Measurements from ENCODE around the gene TTL. TPM values are rescaled to one million over a fixed set of nuclear protein-coding genes. Genes with fewer than 3 reads are reported as not detected.

The TTL gene
- total and polyA plus RNA-seq, 11 donors, result 13.0 to 55.3 (median 38.7) TPM

DNA sequence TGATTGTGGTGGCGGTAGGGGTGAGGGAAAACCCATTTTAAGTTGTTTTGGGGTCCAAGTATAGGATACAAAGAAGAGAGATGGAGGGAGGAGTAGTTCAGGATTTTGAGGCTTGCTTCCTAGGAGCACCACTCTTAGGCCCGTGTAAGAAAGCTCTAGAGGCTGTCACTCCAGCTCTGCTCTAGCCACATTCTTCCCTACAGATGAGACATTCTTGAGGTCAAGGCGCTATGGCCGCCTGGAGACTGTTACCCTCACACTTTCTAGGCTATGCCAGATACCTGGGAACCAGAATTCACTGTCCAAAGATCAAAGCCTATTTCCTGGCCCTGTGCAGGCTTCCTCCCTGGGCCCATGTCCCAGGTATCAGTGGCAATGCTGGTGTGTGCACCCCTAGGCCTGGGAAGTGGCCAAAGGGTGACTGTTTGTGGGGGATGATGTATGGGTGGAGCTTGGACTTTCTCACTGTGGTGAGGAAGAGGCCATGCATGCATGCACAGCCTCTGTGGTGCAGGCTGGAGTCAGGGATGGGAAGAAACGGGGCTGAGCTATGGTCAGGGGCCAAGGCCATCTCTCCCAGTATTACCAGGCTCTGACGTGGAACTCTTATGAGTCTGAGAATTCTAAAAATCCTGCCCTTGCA, 7.0 kb upstream of the TTL start:
- Histone ChIP-seq H3K9me3 (no peaks in the 10 kb centered on the region), H3K36me3 (no peaks in the 10 kb centered on the region), H3K27ac (no peak overlapping the region), H3K4me3 (no peak overlapping the region), H3K27me3 (no peaks in the 10 kb centered on the region), H3K4me1 (no peaks in the 10 kb centered on the region)
- WGBS, 4 donors, result 81 to 85% (median 82%) methylated on average over 6 of the region's 6 CpGs
- no peak for DNase-seq
- TF ChIP-seq POLR2A (IDR thresholded peaks at IDR 0.05), result no peak
- TF ChIP-seq, protein P1, sequence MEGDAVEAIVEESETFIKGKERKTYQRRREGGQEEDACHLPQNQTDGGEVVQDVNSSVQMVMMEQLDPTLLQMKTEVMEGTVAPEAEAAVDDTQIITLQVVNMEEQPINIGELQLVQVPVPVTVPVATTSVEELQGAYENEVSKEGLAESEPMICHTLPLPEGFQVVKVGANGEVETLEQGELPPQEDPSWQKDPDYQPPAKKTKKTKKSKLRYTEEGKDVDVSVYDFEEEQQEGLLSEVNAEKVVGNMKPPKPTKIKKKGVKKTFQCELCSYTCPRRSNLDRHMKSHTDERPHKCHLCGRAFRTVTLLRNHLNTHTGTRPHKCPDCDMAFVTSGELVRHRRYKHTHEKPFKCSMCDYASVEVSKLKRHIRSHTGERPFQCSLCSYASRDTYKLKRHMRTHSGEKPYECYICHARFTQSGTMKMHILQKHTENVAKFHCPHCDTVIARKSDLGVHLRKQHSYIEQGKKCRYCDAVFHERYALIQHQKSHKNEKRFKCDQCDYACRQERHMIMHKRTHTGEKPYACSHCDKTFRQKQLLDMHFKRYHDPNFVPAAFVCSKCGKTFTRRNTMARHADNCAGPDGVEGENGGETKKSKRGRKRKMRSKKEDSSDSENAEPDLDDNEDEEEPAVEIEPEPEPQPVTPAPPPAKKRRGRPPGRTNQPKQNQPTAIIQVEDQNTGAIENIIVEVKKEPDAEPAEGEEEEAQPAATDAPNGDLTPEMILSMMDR (IDR thresholded peaks at IDR 0.05), result no peak
- intact Hi-C loops (cut with DNase I), result no loop called here
- ATAC-seq, result no peak

DNA sequence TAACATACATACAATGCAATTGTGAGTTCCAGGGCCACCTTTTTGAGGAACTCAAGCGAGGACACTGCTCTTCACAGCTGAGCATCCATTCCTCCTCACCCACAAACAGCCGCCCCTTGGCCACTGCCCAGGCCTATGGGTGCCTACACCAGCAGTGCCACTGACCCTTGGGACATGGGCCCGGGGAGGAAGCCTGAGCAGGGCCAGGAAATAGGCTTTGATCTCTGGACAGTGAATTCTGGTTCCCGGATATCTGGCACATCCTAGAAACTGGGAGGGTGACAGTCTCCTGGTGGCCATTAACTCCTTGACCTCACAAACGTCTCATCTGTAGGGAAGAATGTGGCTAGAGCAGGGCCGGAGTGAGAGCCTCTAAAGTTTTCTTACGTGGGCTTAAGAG, 5.5 kb upstream of the TTL start:
- Histone ChIP-seq H3K27ac (no peak overlapping the region), H3K4me1 (peaks cover 0 to 11% (median 5%) of the 10 kb centered on the region in 12 donors), H3K4me3 (no peak overlapping the region), H3K36me3 (no peaks in the 10 kb centered on the region), H3K27me3 (no peaks in the 10 kb centered on the region), H3K9me3 (no peaks in the 10 kb centered on the region)
- ATAC-seq (no peak), DNase-seq (no peak)
- TF ChIP-seq, protein P1 (IDR thresholded peaks at IDR 0.05), result no peak
- no peak for TF ChIP-seq POLR2A (IDR thresholded peaks at IDR 0.05)
- intact Hi-C loops (cut with DNase I), result no loop called here
- WGBS, 4 donors, result 64 to 77% (median 70%) methylated on average over 7 of the region's 7 CpGs

DNA sequence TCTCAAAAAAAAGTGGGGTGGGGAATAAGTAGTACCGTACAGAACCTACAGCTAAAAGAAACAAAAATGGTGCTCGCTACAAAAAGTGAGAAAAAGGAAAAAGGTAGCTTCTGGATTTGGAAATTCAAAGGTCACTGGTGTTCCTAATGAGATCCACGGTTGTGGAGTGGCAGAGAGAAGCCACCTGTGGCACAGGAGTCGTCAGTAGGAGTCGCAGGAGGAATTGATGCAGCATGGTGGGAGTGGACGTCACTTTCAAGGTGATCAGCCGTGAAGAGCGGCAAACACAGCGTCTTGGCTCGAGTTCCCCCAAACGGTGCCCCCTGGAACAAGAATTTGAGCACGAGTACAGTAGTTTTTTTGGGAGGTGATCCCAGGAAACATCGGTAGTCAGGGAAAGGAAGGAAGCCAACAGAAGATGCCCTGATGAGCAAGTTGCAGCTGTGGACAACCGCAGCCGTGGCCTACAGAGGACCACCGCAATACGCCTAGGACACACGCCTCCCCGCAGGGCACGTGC, 1.4 kb upstream of the TTL start:
- Histone ChIP-seq H3K9me3 (no peaks in the 10 kb centered on the region), H3K27me3 (no peaks in the 10 kb centered on the region), H3K4me1 (peaks cover 0 to 27% (median 19%) of the 10 kb centered on the region in 12 donors), H3K36me3 (peaks cover 0 to under 1% (median 0%) of the 10 kb centered on the region in 9 donors), H3K27ac (peak overlapping the region in 10 of 12 donors; percentile 81 to 92 (median 88)), H3K4me3 (peak overlapping the region in 10 of 12 donors; percentile 62 to 95 (median 78))
- ATAC-seq (no peak), DNase-seq (no peak)
- intact Hi-C loops (cut with DNase I), result loop anchor here in 9 of 10 donors (1.0 to 10.0 kb wide), 8 partner anchors 62 to 104 kb away; partner anchors contain the start of genes CHCHD5 (in 5 of the 9) and POLR1B (in 5 of the 9)
- no peak for TF ChIP-seq POLR2A (IDR thresholded peaks at IDR 0.05)
- TF ChIP-seq, protein P1 (IDR thresholded peaks at IDR 0.05), result no peak
- 15 to 22% (median 19%) methylated on average over 17 to 20 of the region's 20 CpGs for WGBS, 4 donors

DNA sequence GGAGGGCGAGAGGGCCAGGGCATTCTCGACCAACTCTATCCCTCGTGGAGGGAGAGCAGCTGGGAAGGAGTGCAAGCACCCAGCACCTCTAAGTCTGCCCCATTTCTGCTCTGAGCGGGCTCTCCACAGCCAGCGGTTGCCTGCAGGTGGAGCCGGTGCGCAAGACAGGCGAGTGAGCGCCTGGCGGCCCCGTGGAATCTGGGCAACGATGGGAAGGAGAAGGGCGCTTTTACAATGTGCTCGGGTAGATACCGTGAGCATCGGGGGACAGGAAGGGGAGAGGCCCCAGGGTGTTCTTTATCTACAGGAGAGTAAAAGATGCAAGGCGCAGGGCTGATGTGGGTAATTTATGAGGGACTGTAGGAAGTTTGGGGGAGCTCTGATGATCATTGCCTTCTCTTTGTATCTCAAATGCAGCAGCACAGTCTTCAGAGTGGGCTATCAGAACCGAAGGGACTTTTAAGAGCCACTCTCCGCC, 867 bp upstream of the TTL start:
- TF ChIP-seq, protein P1 (IDR thresholded peaks at IDR 0.05), result peak; percentile 68 to 91 (median 78)
- no peak for TF ChIP-seq POLR2A (IDR thresholded peaks at IDR 0.05)
- peaks cover 0 to 5% (median 0%) of the 10 kb centered on the region in 9 donors for H3K36me3 ChIP-seq
- no peaks in the 10 kb centered on the region for H3K27me3 ChIP-seq
- H3K4me1 ChIP-seq, result peaks cover 0 to 27% (median 19%) of the 10 kb centered on the region in 12 donors
- peak; percentile 83 to 92 (median 85) for DNase-seq
- H3K4me3 ChIP-seq, result peak overlapping the region; percentile 57 to 95 (median 72)
- H3K9me3 ChIP-seq, result no peaks in the 10 kb centered on the region
- WGBS, 4 donors, result 0 to 1% (median 0%) methylated on average over 10 to 19 of the region's 19 CpGs
- peak; percentile 85 to 93 (median 88) for ATAC-seq
- H3K27ac ChIP-seq, result peak overlapping the region; percentile 29 to 92 (median 88)
- intact Hi-C loops (cut with DNase I), result loop anchor here in 9 of 10 donors (1.0 to 10.0 kb wide), 8 partner anchors 61 to 104 kb away; partner anchors contain the start of genes CHCHD5 (in 5 of the 9) and POLR1B (in 5 of the 9)

Data from heart left ventricle (tissue), 16 donors.